ENCODE results near the gene HEY2. TPM values are rescaled to one million over a fixed set of nuclear protein-coding genes. Genes with fewer than 3 reads are reported as not detected.

HEY2 gene
- 0.06 to 0.07 TPM (median 0.06 TPM) in 3 of 5 replicates, not detected in the others for total RNA-seq (2022; extraction: Qiagen RNA extraction; ENCODE audit: low read depth)

GRCh38 chr6:125749173-125749864 lies at the start of gene HEY2:
TSS of gene HEY2 (plus strand) at chr6:125749632. CDS start at chr6:125749777, 145 bp downstream.

DNA sequence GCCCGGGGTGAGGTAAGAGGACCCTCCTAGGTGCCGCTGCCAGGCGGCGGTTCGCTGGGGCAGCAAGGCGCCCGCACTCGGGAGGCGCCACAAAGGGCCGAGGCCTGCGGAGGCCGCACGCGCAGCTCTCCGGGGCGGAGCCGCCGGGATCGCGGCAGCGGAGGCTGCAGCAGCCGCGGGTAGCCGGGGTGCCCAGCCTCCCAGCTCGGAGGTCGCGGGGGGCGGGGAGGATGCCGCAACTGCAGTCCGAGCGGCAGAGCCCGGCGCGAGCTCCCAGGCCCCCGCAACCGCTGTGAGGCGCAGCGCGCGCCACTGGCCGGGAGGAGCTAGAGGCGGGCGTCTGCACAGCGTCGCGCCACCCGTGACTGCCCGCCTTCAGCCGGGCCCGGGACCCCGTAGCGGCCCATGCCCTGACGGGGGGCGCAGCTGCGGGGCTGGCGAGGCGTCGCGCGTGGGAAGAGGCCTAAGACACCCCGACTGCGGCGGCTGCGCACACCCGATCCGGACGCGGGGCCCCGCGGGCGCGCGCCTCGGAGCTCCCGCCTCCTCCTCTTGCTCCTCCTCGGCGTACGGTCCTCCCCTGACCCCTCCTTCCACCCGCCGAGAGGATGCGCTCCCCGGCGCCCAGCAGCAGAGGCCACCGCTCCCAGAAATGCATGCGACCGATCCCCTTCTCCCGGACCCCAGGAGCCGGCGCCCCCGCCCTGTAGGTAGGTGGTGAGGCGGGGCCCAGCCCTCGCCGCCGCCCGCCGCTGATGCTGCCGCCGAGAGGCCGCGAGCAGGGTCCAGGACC lies 41.1 kb downstream of the HEY2 start, which contains the start of gene NCOA7:
Gene NCOA7 (plus strand): TSS at position 603 of the 793 bp plus-strand sequence. CDS start 24,395 bp downstream, outside the sequence.

Other genes with a start within 250 kb of the HEY2 start
- gene NCOA7, start 41.3 kb downstream of the HEY2 start, total RNA-seq (2022; extraction: Qiagen RNA extraction; ENCODE audit: low read depth): 11.1 to 18.9 TPM (median 17.1 TPM) in 5 replicates
- 5.8 to 7.5 TPM (median 6.4 TPM) in 5 replicates for gene HINT3, start 207.1 kb downstream of the HEY2 start, total RNA-seq (2022; extraction: Qiagen RNA extraction; ENCODE audit: low read depth)
- 9.1 to 13.2 TPM (median 12.1 TPM) in 5 replicates for gene TRMT11, start 236.9 kb downstream of the HEY2 start, total RNA-seq (2022; extraction: Qiagen RNA extraction; ENCODE audit: low read depth)